SK-N-SH treated with all-trans-retinoic acid at 6 μM for 48 hours (cell line): ENCODE measurements around the gene COL23A1.

Experiments used
- ATAC-seq: fragments of 200-7000 bp; cut with Tn5 transposase; 3 replicates; pipeline ENCODE4 v1.9.1; 2020; ENCODE audit warnings: mild to moderate bottlenecking, moderate library complexity
- ARNTL ChIP-seq: fragments of 450-650 bp; formaldehyde crosslinking; IDR thresholded peaks from 2 replicates; pipeline ENCODE4 v1.5.0; 2020; ENCODE audit warnings: low read depth, mild to moderate bottlenecking, moderate library complexity, borderline replicate concordance
- BACH2 ChIP-seq: fragments of 250-450 bp; sonication (Bioruptor Pico); IDR thresholded peaks from 2 replicates; pipeline ENCODE4 v1.9.0; 2021; ENCODE audit warnings: mild to moderate bottlenecking, borderline replicate concordance
- CSDC2 ChIP-seq: fragments of 250-450 bp; sonication (Bioruptor Pico); IDR thresholded peaks from 2 replicates; pipeline ENCODE4 v1.5.0; 2020; ENCODE audit warnings: mild to moderate bottlenecking, moderate library complexity
- CSRNP3 ChIP-seq: fragments of 250-450 bp; sonication (Bioruptor Pico); IDR thresholded peaks from 2 replicates; pipeline ENCODE4 v1.5.1; 2021; ENCODE audit warnings: mild to moderate bottlenecking, moderate library complexity
- ESRRG ChIP-seq: fragments of 250-450 bp; sonication (Bioruptor Pico); IDR thresholded peaks from 2 replicates; pipeline ENCODE4 v1.6.1; 2021; ENCODE audit warnings: mild to moderate bottlenecking
- GLIS3 ChIP-seq: fragments of 250-450 bp; sonication (Bioruptor Pico); IDR thresholded peaks from 2 replicates; pipeline ENCODE4 v1.5.0; 2020; ENCODE audit warnings: mild to moderate bottlenecking, moderate library complexity
- ISL1 ChIP-seq: fragments of 250-450 bp; sonication (Bioruptor Pico); IDR thresholded peaks from 2 replicates; pipeline ENCODE4 v2.1.2; 2022; ENCODE audit warnings: mild to moderate bottlenecking, moderate library complexity
- PATZ1 ChIP-seq: fragments of 250-450 bp; sonication (Bioruptor Pico); IDR thresholded peaks from 2 replicates; pipeline ENCODE4 v1.8.0; 2020; ENCODE audit warnings: mild to moderate bottlenecking, moderate library complexity, borderline replicate concordance
- POU6F1 ChIP-seq: fragments of 250-450 bp; sonication (Bioruptor Pico); IDR thresholded peaks from 2 replicates; pipeline ENCODE4 v1.8.0; 2021; ENCODE audit warnings: low read depth, mild to moderate bottlenecking, moderate library complexity, borderline replicate concordance
- SNAI2 ChIP-seq: fragments of 250-450 bp; sonication (Bioruptor Pico); IDR thresholded peaks from 2 replicates; pipeline ENCODE4 v1.5.0; 2020; ENCODE audit warnings: mild to moderate bottlenecking, moderate library complexity
- TCF4 ChIP-seq: fragments of 250-450 bp; sonication (Bioruptor Pico); IDR thresholded peaks from 2 replicates; pipeline ENCODE4 v1.8.0; 2021; ENCODE audit warnings: mild to moderate bottlenecking, moderate library complexity, borderline replicate concordance
- TOX ChIP-seq: fragments of 250-450 bp; sonication (Bioruptor Pico); IDR thresholded peaks from 2 replicates; pipeline ENCODE4 v1.8.0; 2021; ENCODE audit warnings: mild to moderate bottlenecking, moderate library complexity, borderline replicate concordance
- TSHZ2 ChIP-seq: fragments of 250-450 bp; sonication (Bioruptor Pico); IDR thresholded peaks from 2 replicates; pipeline ENCODE4 v1.5.0; 2020; ENCODE audit warnings: mild to moderate bottlenecking, moderate library complexity
- ZC3H10 ChIP-seq: fragments of 250-450 bp; sonication (Bioruptor Pico); IDR thresholded peaks from 2 replicates; pipeline ENCODE4 v1.5.1; 2021; ENCODE audit warnings: mild to moderate bottlenecking, moderate library complexity
- ZFP3 ChIP-seq: fragments of 250-450 bp; sonication (Bioruptor Pico); IDR thresholded peaks from 2 replicates; pipeline ENCODE4 v1.5.0; 2020; ENCODE audit warnings: mild to moderate bottlenecking, moderate library complexity
- ZFP30 ChIP-seq: fragments of 450-650 bp; formaldehyde crosslinking; IDR thresholded peaks from 2 replicates; pipeline ENCODE4 v1.5.0; 2022; ENCODE audit warnings: mild to moderate bottlenecking, moderate library complexity
- ZNF565 ChIP-seq: fragments of 450-650 bp; formaldehyde crosslinking; conservative IDR thresholded peaks from 2 replicates; pipeline ENCODE4 v1.5.0; 2020; ENCODE audit warnings: low read depth, mild to moderate bottlenecking, moderate library complexity
- ZNF70 ChIP-seq: fragments of 450-650 bp; formaldehyde crosslinking; IDR thresholded peaks from 2 replicates; pipeline ENCODE4 v1.5.0; 2020; ENCODE audit warnings: mild to moderate bottlenecking, moderate library complexity
- ZNF8 ChIP-seq: fragments of 450-650 bp; formaldehyde crosslinking; IDR thresholded peaks from 2 replicates; pipeline ENCODE4 v1.5.0; 2020; ENCODE audit warnings: mild to moderate bottlenecking, moderate library complexity

The COL23A1 gene

GRCh38 chr5:178499352-178499751, 90.8 kb downstream of the COL23A1 start:
- TF ChIP-seq PATZ1 (CRISPR knock-in tag), result no peak
- TF ChIP-seq CSDC2 (CRISPR knock-in tag), result no peak
- TF ChIP-seq ZNF565 (CRISPR knock-in tag), result no peak
- TF ChIP-seq ZC3H10, result no peak
- TF ChIP-seq POU6F1 (CRISPR knock-in tag), result no peak
- no peak for TF ChIP-seq ZNF70 (CRISPR knock-in tag)
- no peak for ATAC-seq

- ATAC-seq, result no peak
Measured at GRCh38 chr5:178496642-178497041, 93.6 kb downstream of the COL23A1 start.

GRCh38 chr5:178496214-178496613, 94.0 kb downstream of the COL23A1 start:
- no peak for ATAC-seq
- TF ChIP-seq ZNF565 (CRISPR knock-in tag), result no peak
- no peak for TF ChIP-seq TSHZ2 (CRISPR knock-in tag)
- no peak for TF ChIP-seq TCF4 (CRISPR knock-in tag)
- no peak for TF ChIP-seq SNAI2 (CRISPR knock-in tag)
- TF ChIP-seq ZNF8 (CRISPR knock-in tag), result no peak
- TF ChIP-seq CSRNP3, result no peak
- TF ChIP-seq ZFP30 (CRISPR knock-in tag), result no peak
- TF ChIP-seq TOX (CRISPR knock-in tag), result no peak
- no peak for TF ChIP-seq PATZ1 (CRISPR knock-in tag)
- TF ChIP-seq ESRRG (CRISPR knock-in tag), result no peak
- no peak for TF ChIP-seq ARNTL (CRISPR knock-in tag)
- TF ChIP-seq ZC3H10, result no peak
- no peak for TF ChIP-seq BACH2

More at GRCh38 chr5:178496642-178497041, 93.6 kb downstream of the COL23A1 start:
- no peak for TF ChIP-seq CSRNP3
- TF ChIP-seq SNAI2 (CRISPR knock-in tag), result no peak
- no peak for TF ChIP-seq ESRRG (CRISPR knock-in tag)
- no peak for TF ChIP-seq ZNF565 (CRISPR knock-in tag)
- TF ChIP-seq ZNF8 (CRISPR knock-in tag), result no peak
- no peak for TF ChIP-seq ZNF70 (CRISPR knock-in tag)
- no peak for TF ChIP-seq CSDC2 (CRISPR knock-in tag)
- TF ChIP-seq ISL1 (CRISPR knock-in tag), result no peak
- TF ChIP-seq ZC3H10, result no peak
- no peak for TF ChIP-seq PATZ1 (CRISPR knock-in tag)
- TF ChIP-seq ZFP30 (CRISPR knock-in tag), result no peak
- no peak for TF ChIP-seq GLIS3 (CRISPR knock-in tag)
- no peak for TF ChIP-seq ZFP3 (CRISPR knock-in tag)
